Measurements from ENCODE around the gene PCBD1.
"Not testable (repeated sequence)": the region's sequence is repeated elsewhere in the genome, so short reads cannot be mapped to it uniquely, and the experiment has no call there.

PCBD1 gene

GRCh38 chr10:70863470-70864160 is 24.8 kb downstream of the PCBD1 start:
- no peak for DNase-seq (ENCODE audit: low spot score)

- not testable (repeated sequence) for DNase-seq (ENCODE audit: low spot score)
Measured at GRCh38 chr10:70861495-70862197, 26.7 kb downstream of the PCBD1 start.

DNA sequence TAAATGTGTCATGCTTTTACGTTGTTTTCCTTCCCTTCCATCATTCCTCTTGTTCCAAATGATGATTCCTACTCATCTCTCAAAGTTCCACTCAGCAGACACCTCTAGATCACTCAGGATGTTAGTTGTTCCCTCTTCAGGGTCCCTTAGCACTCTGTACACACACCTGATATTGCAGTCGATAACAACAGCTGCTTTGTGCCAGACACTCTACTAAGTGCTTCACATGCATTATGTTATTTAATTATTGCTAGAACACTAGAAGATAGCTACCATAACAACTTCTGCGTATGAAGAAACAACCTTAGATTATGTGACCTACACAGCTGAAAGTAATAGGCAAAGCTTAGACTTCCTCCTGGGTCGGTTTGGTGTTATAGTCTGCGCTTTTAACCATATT is 29.6 kb downstream of the PCBD1 start:
- no peak for DNase-seq (ENCODE audit: low spot score)

DNA sequence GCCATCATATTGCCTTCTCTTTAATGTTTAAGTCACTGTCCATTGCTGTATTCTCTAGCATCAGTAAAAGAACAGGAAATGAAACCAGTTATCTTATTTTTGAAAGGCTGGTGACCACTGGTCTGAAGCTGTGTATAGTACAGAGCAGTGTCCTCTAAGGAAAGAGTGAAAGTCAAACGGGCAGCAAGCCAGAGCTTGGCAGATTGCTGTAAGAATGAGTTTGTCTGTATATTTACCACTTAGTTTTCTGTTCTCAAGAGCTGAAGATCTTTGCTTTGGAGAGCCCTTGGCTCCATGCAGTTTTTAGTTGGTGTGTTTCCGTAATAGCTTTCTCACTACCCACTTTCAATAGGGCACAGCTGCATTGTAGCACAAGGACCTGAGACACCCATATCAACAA is 31.9 kb downstream of the PCBD1 start:
- no peak for DNase-seq (ENCODE audit: low spot score)

- no peak for DNase-seq (ENCODE audit: low spot score)
Measured at GRCh38 chr10:70853457-70853856, 34.9 kb downstream of the PCBD1 start.

GRCh38 chr10:70853038-70853437 is 35.3 kb downstream of the PCBD1 start:
- DNase-seq (ENCODE audit: low spot score), result no peak

DNA sequence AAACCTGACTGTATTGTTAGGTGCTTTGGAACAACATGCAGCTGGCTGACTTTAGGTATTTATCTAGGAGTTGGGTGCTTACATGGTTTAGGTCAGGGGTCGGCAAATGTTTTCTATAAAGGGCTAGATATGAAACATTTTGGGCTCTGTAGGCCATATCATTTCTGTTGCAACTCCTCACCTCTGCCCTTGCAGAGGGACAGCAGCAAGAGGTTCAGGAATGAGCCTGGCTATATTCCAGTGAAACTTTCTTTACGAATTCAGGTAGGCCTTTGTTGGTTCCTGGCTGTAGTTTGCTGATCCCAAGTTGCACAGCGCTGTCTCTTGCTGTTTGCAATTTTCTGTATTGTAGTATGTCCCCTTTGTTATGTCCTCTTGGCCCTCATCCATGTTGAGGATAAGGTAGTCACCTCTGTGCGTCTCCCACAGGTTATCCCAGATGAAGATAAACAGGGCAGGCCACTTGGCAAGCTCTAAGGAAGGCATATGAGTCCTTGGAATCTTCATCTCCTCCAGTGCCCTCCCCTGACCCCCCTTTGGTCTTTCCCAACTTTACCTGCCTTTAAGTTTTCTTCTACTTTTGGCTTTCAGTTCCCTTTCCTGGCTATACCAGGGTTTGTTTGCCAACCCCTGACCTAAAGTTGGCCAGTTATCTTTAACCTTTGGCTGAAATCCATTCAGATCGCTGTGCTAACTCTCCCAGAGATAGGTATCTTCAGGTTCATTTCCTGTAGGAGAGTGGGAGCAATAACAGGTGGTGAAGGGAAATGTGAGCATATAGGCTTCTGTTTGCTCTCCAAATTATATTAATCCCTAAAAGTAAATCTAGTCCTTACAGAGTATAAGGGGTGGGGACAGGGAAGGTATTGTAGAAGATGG is 36.5 kb downstream of the PCBD1 start:
- no peak for DNase-seq (ENCODE audit: low spot score)

GRCh38 chr10:70850097-70850496 is 38.3 kb downstream of the PCBD1 start:
- DNase-seq (ENCODE audit: low spot score), result no peak

DNA sequence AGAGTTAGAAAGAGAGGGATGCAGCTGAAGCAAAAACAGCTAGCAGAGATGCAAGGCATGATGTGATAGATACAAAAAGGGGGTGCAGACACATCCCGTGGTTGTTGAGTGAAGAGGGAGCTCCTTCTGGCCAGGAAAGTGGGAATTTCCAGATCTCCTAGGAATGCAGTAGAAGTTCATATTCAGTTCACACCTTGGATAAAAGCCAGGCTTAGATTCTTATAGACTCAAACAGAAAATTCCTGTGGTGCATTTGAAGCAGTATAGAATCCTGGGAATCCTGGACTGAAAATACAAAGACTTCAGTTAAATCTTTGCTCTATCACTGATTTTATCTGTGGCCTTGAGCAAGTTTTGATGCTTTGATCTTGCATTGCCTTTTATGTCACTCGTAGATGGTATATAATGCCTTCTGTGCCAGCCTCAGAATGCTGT is 38.8 kb downstream of the PCBD1 start:
- DNase-seq (ENCODE audit: low spot score), result no peak

DNA sequence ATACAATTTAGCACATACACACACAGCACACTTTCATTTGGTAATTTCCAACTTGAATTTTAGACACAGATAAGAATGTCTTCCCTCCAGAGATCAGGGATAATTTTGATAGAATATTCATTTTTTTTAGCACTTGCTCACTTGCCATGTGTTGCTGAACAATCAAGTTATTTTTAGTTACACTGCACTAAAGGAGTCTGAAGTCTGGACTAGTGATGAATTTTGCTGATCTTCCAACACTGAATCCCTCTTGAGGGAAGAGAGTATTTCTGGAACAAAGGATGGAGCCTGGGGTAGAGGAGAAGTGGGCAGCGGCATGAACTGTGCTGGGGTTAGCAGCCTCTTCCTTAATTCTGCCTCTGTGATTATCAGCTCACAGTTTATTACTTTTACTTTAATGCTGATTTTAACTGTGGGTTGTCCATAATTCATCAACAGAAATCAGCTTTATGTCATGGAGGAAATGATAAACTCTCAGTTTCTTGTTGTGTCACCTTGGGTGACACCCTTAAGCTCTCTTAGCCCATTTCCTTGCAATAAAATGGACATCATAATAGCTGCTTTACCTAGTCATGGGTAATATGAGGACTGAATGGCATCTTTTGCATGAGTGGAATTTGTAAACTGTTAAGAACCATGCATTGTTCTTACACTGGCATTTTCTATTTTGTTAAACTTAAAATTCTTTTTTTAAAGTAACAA is 40.6 kb downstream of the PCBD1 start:
- DNase-seq (ENCODE audit: low spot score), result no peak

GRCh38 chr10:70846795-70847194 is 41.6 kb downstream of the PCBD1 start:
- DNase-seq (ENCODE audit: low spot score), result no peak

- no peak for DNase-seq (ENCODE audit: low spot score)
Measured at GRCh38 chr10:70845816-70846215, 42.5 kb downstream of the PCBD1 start.

- no peak for DNase-seq (ENCODE audit: low spot score)
Measured at GRCh38 chr10:70845256-70845655, 43.1 kb downstream of the PCBD1 start.

DNA sequence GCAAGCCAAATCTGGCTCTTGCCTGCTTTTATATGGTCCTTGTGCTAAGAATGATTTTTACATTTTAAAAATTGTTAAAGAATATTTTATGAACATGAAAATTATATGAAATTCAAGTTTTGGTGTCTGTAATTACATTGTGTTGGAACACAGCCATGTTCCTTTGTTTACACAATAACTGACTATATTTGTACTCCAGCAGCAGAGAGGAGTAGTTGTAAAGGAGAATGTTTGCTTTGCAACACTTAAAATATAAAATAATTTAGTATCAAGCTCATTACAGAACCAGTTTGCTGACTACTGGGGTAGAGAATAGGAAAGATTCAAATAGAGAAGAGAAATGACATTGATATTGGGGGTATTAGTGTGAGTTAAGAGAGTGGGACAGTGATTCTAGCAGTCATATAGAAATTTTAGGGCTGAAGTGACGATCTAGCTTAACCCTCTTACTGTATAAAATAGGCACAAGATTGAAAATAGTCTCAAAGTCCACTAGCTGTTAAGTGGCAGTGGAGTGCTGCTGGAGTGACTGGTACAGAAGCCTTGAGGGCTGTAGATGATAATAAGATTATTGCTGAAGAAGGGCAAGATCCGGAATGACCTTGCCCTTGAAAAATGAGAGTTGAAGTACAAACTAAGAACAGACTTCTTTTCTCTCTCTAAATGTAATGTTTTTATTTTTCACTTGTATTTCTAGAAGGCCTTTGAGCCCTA is 44.4 kb downstream of the PCBD1 start:
- DNase-seq (ENCODE audit: low spot score), result no peak

DNA sequence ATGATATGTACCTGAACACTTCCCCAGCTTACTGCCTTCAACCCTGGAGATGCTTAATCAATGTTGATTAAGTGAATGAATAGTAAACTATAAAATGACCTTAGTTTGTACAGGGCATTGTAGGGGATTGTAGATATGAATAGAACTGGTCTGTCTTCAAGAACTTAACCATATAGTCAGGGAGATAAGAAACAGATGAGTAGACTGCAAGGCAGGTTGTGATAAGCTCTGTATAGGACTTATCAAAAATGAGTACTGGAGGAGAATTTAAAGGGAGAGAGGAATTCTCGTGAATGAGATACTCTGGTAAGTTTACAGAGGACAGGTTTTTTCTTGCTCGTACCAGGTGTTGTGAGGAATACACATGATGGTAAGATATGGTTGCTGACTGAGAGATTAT is 45.0 kb downstream of the PCBD1 start:
- DNase-seq (ENCODE audit: low spot score), result no peak

DNA sequence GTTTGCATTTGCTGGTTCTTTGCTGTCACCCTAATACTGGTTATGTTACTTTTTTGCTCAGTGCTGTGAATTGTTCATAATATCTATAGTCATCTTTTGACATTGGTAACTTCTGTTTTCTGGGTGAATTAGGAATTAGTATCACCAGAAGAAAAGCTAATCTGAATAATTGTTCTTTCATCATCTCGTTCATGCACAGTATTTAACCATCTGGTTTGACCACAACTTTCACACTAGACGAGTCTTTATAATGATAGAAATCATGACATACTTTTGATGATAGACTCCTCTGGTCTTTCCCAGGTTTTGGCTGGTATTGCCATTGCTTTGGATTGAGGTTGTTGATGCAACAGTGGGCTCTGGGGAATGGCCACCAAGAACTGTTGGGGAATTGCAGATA is 47.5 kb downstream of the PCBD1 start:
- no peak for DNase-seq (ENCODE audit: low spot score)

DNA sequence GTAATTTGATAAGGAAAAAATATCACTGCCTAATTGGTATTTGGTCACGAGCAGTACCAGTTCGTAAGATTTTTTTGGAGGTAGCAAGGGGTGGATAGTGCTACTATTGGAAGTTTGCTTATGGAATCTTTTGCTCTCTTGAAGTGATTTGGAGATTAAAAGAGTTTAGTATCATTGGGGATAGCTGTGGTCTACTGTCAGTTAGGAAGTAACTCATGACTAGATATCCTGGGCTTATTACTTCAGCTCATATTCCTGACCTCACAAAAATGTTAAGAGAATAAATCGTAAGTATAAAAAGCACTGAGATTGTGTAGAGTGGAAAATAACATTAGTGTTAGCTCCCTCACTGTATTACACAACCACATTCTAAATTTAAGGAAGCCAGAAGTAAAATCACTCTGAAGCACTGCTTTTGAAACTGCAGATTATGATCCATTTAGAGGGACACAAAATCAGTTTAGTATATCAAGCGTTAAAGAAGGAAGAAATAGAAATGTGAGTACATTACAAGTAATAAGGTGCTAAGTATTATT is 50.0 kb downstream of the PCBD1 start:
- DNase-seq (ENCODE audit: low spot score), result no peak

GRCh38 chr10:70837660-70838059 is 50.7 kb downstream of the PCBD1 start:
- no peak for DNase-seq (ENCODE audit: low spot score)

DNA sequence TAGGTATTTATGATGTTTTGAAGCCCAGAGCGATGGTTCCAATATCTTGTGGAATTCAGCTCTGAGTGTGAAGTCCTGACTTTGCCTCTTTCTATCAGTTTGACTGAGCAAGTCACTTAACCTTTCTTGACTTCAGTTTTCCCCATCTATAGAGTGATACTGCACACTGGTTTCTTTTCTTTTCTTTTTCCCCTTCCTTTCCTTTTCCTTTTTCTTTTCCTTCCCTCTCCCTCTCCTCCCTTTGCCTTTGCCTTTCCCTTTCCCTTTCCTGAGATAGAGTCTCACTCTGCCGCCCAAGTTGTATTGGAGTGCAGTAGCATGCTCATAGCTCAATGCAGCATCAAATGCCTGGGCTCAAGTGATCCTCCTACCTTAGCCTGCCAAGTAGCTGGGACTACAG is 52.0 kb downstream of the PCBD1 start:
- no peak for DNase-seq (ENCODE audit: low spot score)

GRCh38 chr10:70834441-70835151 is 53.8 kb downstream of the PCBD1 start:
- no peak for DNase-seq (ENCODE audit: low spot score)

GRCh38 chr10:70834021-70834420 is 54.3 kb downstream of the PCBD1 start:
- DNase-seq (ENCODE audit: low spot score), result no peak

All from ecto neural progenitor cell (in vitro differentiated cells).